Mononuclear cell (primary cell): ENCODE data around the gene SORCS2. TPM values are rescaled to one million over a fixed set of nuclear protein-coding genes. Genes with fewer than 3 reads are reported as not detected.

ENCODE experiments used
- H3K27me3 ChIP-seq: 2 replicates; pipeline ENCODE4 v1.6.0; 2011; ENCODE audit warnings: low read length, control low read depth; ENCODE audit not compliant: insufficient read depth
- H3K4me1 ChIP-seq: 2 replicates; pipeline ENCODE4 v1.5.1; 2011; ENCODE audit warnings: mild to moderate bottlenecking, low read length, control low read depth; ENCODE audit not compliant: insufficient read depth
- H3K4me3 ChIP-seq: 2 replicates; pipeline ENCODE4 v1.5.1; 2011; ENCODE audit warnings: mild to moderate bottlenecking, low read length, moderate library complexity
- H3K9me3 ChIP-seq: 2 replicates; pipeline ENCODE4 v1.5.1; 2011; ENCODE audit warnings: low read depth, mild to moderate bottlenecking, control low read depth, low read length
- total RNA-seq: library from RNA; depleted of rRNA; stranded (reverse); fragments of >200 nt; gene quantifications from one replicate; pipeline ENCODE4 v1.2.3, GENCODE V29; 2012

The SORCS2 gene
- total RNA-seq, 1 donor, result 0.10 TPM

DNA sequence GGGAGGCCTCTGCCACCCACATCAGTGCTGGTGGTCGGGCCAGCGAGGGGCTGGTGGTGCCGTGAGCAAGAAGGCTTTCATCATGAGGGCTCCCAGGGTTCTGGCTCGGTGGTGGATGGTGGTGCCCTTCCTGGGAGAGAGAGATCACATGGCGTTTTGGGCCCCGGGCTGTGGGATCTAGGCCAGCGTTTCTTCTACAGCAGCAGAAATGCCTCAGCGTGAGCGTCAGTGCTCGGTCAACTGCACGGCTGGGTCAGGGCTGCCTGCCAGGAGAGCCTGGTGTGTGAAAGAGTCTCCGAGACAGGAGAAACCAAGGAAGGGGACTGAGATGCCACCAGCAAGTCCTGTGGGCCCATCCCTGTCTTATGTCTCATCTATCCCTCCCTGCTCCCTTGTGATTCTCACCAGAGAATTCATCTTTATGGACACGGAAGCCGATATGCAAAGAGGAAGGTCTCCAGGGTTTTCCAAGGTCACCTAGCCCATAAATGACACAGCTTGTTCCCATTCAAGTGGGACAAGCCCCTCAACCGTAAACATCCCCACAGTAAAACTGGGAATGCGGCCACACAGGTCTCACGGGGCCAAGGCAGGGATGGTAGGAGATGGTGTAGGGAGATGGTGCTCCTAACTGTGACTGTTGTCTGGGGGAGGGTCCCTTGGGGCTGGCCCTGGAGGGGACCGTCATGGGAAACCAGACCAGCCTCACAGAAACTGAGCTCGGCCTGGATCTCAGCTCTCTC, 99.2 kb downstream of the SORCS2 start:
- no peak overlapping the region for H3K4me3 ChIP-seq
- H3K4me1 ChIP-seq, result no peaks in the 10 kb centered on the region
- no peaks in the 10 kb centered on the region for H3K27me3 ChIP-seq
- no peaks in the 10 kb centered on the region for H3K9me3 ChIP-seq

DNA sequence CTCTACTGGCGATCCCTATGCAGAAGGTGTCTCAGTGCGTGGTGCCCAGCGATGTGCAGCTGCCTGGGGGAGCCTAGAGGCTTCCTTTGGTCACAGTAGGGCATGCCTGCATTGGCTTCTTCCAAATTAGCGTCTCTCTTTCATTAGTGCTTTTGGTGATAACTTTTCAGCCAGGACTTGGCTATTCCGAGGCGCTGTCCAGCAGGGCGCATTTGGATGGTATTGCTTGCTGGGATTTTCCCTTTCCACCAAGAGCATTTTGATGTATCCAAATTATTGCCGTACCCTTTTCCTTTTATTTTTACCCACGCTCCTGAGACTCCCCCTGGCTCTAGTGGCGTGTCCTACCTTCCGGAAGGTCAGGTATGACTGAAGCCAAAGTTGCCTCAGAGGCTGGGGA, 101.4 kb downstream of the SORCS2 start:
- H3K9me3 ChIP-seq, result no peaks in the 10 kb centered on the region

DNA sequence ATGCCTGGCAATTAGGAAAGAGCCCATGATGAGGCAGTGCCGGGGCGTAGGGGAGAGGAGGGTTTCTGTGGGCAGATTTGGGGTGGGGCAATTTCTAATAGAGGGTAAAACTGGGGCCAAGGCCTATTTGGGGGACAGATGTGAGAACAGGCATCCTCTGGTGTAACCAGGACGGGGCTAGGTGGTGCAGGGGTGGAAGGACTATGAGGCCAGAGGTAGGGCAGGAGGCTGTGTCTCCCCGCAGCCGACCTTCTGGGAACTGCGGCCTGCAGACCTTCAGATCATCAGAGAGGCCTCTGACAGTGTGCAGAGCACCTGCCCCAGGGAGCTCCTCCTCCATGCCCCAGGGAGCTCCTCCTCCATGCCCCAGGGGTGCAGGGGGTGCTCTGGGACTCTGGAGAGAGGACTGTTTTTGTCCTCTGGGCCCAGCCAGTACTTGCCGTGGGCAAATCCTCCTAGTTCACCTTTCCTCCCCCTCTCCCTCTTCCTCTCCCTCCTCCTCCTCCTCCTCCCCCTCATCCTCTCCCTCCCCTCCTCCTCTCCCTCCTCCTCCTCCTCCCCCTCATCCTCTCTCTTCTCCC, 101.9 kb downstream of the SORCS2 start:
- Histone ChIP-seq H3K4me1 (no peaks in the 10 kb centered on the region), H3K27me3 (no peaks in the 10 kb centered on the region), H3K4me3 (no peak overlapping the region), H3K9me3 (no peaks in the 10 kb centered on the region)

More for the DNA sequence above, 101.4 kb downstream of the SORCS2 start:
- no peak overlapping the region for H3K4me3 ChIP-seq
- H3K27me3 ChIP-seq, result no peaks in the 10 kb centered on the region
- no peaks in the 10 kb centered on the region for H3K4me1 ChIP-seq

DNA sequence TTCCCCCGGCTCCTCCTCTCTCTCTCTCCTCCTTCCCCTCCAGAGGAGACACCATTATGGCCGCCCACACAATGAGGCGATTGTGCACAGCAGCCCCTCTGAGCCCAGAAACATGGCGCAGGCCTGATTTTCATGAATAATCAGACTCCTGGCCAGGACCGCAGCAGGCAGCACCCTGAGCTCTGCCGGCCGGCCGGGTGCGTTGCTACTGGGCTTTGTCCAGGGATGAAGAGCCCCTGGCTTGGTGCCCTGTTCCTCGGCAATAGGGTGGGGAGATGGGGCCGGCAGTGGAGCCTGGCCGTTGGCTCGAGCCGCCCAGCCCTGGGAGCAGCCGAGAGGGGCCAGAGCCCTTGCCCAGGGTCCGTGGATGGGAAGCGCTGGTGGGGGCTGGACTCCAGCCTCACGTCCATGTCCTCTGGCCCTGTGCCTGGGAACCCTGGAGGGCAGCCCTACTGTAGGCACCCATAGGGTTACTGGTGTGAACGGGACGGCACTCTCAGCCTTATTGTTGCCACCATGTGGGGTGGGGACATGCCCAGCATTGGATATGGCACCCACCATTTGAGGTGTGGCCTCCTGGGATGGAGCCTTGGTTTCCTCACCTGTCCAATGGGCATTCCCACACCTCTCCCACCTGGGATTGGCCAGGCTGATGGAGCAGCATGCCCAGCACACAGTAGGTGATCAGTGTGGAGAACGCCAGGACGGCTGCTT, 103.0 kb downstream of the SORCS2 start:
- Histone ChIP-seq H3K4me3 (no peak overlapping the region), H3K9me3 (no peaks in the 10 kb centered on the region), H3K4me1 (no peaks in the 10 kb centered on the region), H3K27me3 (no peaks in the 10 kb centered on the region)

DNA sequence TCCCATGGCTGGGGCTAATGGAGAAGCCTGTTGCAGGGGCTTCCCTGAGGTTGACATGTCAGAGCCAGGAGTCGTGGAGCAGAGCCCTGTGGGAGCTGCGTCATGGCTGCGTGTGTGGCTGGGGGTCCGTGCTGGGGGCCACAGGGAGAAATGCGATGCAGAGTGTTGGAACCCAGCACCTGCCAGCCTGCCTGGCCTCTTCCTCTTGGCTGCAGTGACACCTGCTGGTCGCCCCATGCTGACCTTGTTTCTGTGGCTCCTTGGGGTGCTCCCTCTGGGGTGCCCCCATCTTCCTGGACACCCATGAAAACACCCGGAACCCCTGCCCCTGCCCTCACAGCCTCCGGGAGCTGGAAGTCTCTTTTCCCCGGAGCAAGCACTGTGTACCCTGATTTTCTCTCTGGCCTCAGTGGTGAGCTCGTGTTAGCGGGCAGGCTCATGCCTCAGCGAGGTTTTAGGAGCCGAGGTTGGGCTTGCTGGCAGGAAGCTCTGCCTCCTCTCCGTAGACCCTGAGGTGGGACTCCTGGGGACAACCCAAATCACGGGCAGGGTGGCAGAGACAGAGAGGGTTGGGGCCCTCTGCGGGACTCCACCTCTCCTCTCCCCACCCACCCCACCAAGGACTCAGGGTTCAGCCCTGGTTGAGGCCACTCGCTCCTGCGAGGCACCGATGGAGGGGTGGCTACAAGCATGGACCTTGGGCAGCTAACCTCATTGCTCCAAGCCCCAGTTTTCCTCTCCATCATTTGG, 103.7 kb downstream of the SORCS2 start:
- H3K4me1 ChIP-seq, result no peaks in the 10 kb centered on the region
- no peaks in the 10 kb centered on the region for H3K9me3 ChIP-seq
- no peak overlapping the region for H3K4me3 ChIP-seq
- no peaks in the 10 kb centered on the region for H3K27me3 ChIP-seq

DNA sequence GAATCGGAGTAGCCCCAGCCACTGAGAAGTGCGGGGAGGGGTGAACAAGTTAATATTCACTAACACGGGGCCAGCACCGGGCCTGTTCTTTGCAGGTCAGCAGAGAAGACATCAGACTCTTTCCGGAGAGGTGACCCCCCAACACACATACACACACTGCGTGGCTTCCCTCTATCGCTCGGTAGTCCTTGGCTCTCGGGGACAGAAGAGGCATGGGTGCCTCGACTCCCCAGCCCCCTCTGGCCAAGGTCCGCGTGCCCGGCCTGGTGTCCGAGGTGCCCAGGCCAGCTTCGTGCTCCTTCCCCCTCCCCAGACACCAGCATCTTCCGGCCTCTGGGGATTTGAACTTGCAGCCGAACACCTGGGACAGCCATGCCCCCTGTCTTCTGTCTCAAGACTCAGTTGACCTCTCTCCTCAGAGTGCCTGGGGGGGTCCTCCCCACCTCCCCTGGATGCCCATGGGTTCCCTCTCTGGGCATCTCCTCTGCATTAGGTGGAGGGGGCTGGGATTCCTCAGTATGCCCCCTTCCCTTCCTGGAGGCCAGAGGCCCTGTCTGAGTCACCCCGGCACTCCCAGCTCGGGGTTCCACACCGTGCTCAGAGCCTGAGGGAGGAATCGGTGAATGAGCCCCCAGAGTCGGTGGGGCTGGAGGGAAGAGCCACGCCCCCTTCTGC, 104.5 kb downstream of the SORCS2 start:
- Histone ChIP-seq H3K4me3 (no peak overlapping the region), H3K27me3 (no peaks in the 10 kb centered on the region), H3K4me1 (no peaks in the 10 kb centered on the region), H3K9me3 (no peaks in the 10 kb centered on the region)

DNA sequence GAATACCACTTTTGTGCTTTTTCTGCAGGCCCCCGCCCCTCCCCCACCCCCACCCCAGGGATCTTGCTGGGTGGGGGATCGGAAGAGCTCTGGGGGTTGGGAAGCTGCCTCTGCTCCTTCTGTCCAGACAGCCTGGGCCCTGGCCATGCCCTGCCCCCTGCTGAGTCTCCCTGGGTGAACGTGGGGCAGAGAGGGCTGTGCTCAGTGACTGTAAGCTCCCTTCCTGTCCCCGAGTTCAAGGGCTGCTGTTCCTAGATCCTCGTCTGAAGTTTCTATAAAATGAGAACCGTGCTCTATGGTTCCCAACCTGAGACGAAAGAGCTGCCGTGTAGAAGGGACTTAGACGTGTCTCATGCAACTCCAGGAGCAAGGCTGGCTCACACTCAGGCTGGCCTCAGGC, 105.0 kb downstream of the SORCS2 start:
- no peaks in the 10 kb centered on the region for H3K4me1 ChIP-seq
- no peaks in the 10 kb centered on the region for H3K27me3 ChIP-seq
- no peaks in the 10 kb centered on the region for H3K9me3 ChIP-seq
- no peak overlapping the region for H3K4me3 ChIP-seq

DNA sequence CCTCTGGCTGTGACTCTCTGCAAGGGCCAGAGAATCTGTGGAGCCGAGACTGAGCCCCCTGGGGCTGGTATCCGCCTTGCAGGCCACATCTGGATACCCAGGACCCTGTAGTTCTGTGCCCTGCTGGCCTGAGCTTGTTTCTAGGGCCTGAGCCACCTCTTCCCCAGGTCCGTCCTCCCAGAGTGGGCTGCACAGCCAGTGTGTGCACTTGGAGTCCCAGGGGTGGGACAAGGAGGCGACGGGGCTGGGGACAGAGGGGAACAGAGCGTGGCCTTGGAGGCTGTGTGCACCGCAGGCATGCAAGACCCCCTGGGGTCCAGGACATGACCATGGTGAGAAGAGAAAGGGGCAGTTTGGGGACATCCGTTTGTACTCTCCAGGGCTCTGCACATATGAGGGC, 105.5 kb downstream of the SORCS2 start:
- Histone ChIP-seq H3K4me3 (no peak overlapping the region), H3K27me3 (no peaks in the 10 kb centered on the region)

DNA sequence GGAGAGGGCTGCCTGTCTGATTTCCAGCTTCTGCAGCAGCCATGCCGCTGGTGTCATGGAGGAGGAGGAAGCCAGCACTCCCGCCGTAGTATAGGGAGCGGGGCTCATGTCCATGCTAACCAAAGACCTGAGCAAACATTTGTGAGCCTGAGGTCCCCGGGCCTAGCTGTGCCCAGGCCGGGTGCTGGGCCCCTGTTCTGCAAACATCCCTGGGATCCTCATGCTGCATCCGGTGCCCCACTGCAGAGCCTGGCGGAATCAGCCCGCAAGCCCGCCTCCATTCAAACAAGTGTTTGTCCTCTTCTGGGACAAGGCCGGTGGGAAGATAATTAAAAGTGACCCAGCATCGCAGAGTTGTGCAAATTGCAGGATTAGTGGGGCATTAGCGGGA, 106.3 kb downstream of the SORCS2 start:
- H3K9me3 ChIP-seq, result no peaks in the 10 kb centered on the region
- H3K4me3 ChIP-seq, result no peak overlapping the region
- no peaks in the 10 kb centered on the region for H3K27me3 ChIP-seq
- no peaks in the 10 kb centered on the region for H3K4me1 ChIP-seq

More for the DNA sequence above, 105.5 kb downstream of the SORCS2 start:
- Histone ChIP-seq H3K4me1 (no peaks in the 10 kb centered on the region), H3K9me3 (no peaks in the 10 kb centered on the region)

DNA sequence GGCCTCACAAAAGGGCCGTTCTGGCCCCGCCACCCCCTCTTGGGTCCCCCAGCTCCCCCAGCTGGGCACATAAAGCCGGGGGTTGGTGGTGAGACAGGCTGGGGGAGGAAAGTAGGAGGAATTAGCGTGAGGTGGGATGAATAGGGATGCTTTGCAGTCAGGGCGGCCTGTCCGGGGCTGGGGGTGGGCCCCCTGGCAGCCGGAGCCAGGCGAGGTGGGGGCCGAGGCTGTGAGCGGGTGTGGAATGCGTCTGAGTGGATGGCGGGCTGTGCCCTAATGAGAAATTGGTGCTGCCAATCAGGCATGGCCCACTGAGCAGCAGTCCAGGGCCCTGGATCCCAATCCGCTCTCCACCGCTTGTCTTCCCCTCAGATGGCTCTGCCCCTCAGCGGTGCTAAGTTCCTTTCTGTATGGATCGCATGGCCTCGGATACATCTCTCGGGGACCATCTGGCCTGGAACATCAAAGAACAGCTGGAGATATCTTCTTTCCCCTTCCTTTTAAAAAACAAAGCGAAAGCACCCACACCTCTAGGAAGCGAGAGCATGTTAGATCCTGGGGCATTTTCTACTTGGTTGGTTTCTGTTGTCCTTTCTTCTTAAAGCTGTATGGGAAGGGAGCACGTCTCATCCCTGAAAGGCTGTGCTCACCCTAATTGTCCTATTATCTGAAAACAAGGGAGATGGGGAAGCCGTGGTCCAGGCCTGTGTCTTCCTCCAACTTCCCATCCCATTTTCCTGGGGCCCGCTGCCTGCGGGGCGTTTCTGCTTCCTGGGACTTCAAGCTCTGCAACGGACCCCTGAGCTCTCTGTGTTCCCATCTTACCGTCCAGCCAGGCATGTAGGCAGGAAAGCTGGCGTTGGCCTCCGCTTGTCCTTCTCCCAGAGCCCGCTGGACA, 106.9 kb downstream of the SORCS2 start:
- Histone ChIP-seq H3K9me3 (no peaks in the 10 kb centered on the region), H3K27me3 (no peaks in the 10 kb centered on the region), H3K4me1 (no peaks in the 10 kb centered on the region), H3K4me3 (no peak overlapping the region)

DNA sequence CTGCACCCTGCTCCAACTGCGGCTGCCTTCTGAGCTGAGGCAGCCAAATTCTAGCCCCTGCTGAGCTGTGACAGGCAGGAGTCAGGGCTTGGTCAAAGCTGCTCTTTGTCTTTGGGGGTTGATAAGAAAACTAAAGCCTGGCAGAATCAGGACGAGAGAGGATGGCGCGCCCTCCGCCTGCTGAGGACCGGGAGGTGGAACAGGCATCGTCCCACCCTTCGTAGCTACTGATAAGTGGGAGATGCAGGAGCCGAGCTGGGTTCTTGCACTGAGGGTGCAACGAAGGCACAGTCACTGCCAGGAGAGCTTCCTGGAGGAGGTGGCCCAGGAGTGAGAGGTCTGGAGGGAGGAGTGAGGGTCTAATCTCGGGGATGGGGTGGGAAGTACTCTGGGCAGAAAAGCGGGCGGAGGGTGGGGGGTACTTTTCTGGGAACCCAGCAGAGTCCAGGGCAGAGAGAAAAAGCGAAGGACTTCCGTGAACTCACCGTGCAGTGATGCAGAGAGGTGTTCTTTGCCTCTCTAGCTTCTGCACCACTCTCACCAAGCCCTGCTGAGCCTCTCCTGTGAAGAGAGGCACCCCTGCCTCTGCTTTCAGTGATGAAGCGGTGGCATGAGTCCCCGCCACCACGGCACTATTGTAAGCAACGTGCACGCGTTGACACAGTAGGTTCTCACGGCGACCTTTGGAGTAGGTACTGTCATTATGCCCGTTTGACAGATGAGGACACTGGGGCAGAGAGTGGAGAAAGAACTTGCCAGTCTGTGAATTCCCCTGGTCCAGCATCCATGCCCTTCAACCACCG, 107.8 kb downstream of the SORCS2 start:
- H3K9me3 ChIP-seq, result no peaks in the 10 kb centered on the region
- H3K27me3 ChIP-seq, result no peaks in the 10 kb centered on the region
- H3K4me3 ChIP-seq, result no peak overlapping the region
- H3K4me1 ChIP-seq, result no peaks in the 10 kb centered on the region

DNA sequence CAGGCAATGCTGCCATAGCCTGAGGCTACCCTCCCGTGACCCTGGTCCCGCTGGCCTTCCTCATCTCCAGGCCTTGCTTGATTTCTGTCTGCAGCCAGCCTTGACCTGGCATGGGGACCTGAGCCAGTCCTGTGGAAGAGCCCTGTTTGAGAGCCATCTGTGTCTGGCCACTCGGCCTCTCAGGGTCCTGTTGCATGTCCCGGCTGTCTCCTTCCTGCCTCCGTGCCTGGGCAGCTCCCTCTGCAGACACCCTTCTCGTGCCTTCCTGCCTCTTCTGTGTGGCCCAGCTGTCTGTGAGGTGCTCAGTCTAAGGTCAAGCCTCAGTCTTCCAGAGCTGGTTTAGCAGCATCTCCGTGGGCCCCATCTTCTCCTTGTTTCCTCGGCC, 108.4 kb downstream of the SORCS2 start:
- H3K27me3 ChIP-seq, result no peaks in the 10 kb centered on the region
- H3K9me3 ChIP-seq, result no peaks in the 10 kb centered on the region
- H3K4me3 ChIP-seq, result no peak overlapping the region
- no peaks in the 10 kb centered on the region for H3K4me1 ChIP-seq

DNA sequence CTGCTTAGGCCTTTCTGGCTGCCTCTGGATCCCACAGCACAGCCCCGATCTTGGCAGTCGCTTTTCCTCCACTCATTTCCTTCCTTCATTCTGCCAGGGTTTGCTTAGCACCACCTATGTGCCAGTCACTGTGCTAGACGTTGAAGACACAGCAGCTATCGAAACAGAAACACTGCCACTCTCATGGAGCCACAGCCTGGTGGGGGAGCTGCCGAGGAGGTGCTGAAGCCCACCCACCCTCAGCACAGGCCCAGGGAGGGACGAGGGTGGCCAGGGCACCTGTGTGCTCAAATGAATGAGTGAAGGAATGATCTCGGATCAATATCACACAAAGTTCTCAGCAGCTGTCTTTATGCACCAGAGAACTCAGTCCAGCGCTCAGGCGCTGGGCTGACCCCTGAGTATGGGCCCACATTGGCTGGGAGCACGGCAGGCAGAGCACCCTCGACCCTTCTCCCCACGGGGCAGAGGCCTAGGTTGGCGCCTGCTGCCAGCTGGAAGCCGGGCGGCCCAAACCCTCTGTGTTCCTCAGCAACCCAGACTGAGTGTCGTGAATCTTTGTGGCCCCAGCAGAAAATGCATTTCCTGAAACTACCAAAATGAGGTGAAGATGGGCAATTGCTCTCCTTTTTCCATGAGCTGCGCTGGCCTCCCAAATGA, 108.9 kb downstream of the SORCS2 start:
- no peaks in the 10 kb centered on the region for H3K4me1 ChIP-seq
- no peaks in the 10 kb centered on the region for H3K27me3 ChIP-seq
- no peak overlapping the region for H3K4me3 ChIP-seq
- no peaks in the 10 kb centered on the region for H3K9me3 ChIP-seq
